ENCODE measurements around the gene PALM. TPM values are rescaled to one million over a fixed set of nuclear protein-coding genes. Genes with fewer than 3 reads are reported as not detected.

Gene PALM
- polyA plus RNA-seq, 1 donor (not counting 4 experiments of a cell fraction or from before 2014, with no cell fraction given): not detected

DNA sequence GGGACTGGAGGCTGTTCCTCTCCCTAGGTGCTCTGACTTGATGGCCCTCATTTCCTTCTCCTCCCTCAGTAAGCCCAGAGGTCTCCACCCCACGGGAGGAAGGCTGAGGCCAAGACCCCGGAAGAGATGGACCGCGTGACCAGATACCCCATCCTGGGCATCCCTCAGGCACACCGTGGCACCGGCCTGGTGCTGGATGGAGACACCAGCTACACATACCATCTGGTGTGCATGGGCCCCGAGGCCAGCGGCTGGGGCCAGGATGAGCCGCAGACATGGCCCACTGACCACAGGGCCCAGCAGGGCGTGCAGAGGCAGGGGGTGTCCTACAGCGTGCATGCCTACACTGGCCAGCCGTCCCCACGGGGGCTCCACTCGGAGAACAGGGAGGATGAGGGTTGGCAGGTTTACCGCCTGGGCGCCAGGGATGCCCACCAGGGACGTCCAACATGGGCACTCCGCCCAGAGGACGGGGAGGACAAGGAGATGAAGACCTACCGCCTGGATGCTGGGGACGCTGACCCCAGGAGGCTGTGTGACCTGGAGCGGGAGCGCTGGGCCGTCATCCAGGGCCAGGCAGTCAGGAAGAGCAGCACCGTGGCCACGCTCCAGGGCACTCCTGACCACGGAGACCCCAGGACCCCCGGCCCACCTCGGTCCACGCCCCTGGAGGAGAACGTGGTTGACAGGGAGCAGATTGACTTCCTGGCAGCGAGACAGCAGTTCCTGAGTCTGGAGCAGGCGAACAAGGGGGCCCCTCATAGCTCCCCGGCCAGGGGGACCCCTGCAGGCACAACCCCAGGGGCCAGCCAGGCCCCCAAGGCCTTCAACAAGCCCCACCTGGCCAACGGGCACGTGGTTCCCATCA is 48.3 kb downstream of the PALM start:
- no peak overlapping the region for H3K4me2 ChIP-seq (ENCODE audit: control insufficient read depth, extremely low read depth, insufficient read depth, low read depth, low read length)
- FAIRE-seq: no peak
- H3K27ac ChIP-seq (ENCODE audit: control insufficient read depth, insufficient read depth, low read length): no peak overlapping the region
- no peaks in the 10 kb centered on the region for H3K9me1 ChIP-seq (ENCODE audit: control insufficient read depth, extremely low read depth, insufficient read depth, low read length)
- H3K4me3 ChIP-seq (ENCODE audit: control insufficient read depth in 2 of 3, extremely low read depth in 1 of 3, insufficient read depth in 2 of 3, low read depth in 1 of 3, low read length in 3 of 3): no peak overlapping the region
- dilution Hi-C loops (cut with MboI; ENCODE audit: extremely low pct_ligation_motif_present, low sequenced_read_pairs): no loop called here
- peaks cover 20% of the 10 kb centered on the region for H3K79me2 ChIP-seq (ENCODE audit: control insufficient read depth, insufficient read depth, low read length)
- TF ChIP-seq, protein P1, sequence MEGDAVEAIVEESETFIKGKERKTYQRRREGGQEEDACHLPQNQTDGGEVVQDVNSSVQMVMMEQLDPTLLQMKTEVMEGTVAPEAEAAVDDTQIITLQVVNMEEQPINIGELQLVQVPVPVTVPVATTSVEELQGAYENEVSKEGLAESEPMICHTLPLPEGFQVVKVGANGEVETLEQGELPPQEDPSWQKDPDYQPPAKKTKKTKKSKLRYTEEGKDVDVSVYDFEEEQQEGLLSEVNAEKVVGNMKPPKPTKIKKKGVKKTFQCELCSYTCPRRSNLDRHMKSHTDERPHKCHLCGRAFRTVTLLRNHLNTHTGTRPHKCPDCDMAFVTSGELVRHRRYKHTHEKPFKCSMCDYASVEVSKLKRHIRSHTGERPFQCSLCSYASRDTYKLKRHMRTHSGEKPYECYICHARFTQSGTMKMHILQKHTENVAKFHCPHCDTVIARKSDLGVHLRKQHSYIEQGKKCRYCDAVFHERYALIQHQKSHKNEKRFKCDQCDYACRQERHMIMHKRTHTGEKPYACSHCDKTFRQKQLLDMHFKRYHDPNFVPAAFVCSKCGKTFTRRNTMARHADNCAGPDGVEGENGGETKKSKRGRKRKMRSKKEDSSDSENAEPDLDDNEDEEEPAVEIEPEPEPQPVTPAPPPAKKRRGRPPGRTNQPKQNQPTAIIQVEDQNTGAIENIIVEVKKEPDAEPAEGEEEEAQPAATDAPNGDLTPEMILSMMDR (optimal IDR thresholded peaks at IDR 0.05 in 1 of 3, IDR thresholded peaks at IDR 0.05 in 1 of 3, conservative IDR thresholded peaks at IDR 0.05 in 1 of 3; ENCODE audit: extremely low read depth in 1 of 3, insufficient read depth in 2 of 3, low read length in 3 of 3): no peak
- TF ChIP-seq EZH2 (IDR thresholded peaks at IDR 0.05; ENCODE audit: low read length): no peak
- H4K20me1 ChIP-seq (ENCODE audit: control insufficient read depth, extremely low read depth, insufficient read depth, low read length): peaks cover 4% of the 10 kb centered on the region
- no peak overlapping the region for H2AFZ ChIP-seq (ENCODE audit: control insufficient read depth, low read length)
- H3K36me3 ChIP-seq (ENCODE audit: control insufficient read depth in 2 of 2, extremely low read depth in 1 of 2, insufficient read depth in 2 of 2, low read length in 2 of 2): peaks cover 17 to 32% of the 10 kb centered on the region in 2 experiments
- DNase-seq (ENCODE audit: low read depth, low spot score): no peak
- peaks cover under 1% of the 10 kb centered on the region for H3K4me1 ChIP-seq (ENCODE audit: control insufficient read depth, extremely low read depth, insufficient read depth, low read length)
- no peak overlapping the region for H3K9ac ChIP-seq (ENCODE audit: control insufficient read depth, extremely low read depth, insufficient read depth, low read length)
- H3K9me3 ChIP-seq (ENCODE audit: control insufficient read depth, low read depth, low read length): no peaks in the 10 kb centered on the region
- no peaks in the 10 kb centered on the region for H3K27me3 ChIP-seq (ENCODE audit: control insufficient read depth, extremely low read depth, insufficient read depth, low read length)

DNA sequence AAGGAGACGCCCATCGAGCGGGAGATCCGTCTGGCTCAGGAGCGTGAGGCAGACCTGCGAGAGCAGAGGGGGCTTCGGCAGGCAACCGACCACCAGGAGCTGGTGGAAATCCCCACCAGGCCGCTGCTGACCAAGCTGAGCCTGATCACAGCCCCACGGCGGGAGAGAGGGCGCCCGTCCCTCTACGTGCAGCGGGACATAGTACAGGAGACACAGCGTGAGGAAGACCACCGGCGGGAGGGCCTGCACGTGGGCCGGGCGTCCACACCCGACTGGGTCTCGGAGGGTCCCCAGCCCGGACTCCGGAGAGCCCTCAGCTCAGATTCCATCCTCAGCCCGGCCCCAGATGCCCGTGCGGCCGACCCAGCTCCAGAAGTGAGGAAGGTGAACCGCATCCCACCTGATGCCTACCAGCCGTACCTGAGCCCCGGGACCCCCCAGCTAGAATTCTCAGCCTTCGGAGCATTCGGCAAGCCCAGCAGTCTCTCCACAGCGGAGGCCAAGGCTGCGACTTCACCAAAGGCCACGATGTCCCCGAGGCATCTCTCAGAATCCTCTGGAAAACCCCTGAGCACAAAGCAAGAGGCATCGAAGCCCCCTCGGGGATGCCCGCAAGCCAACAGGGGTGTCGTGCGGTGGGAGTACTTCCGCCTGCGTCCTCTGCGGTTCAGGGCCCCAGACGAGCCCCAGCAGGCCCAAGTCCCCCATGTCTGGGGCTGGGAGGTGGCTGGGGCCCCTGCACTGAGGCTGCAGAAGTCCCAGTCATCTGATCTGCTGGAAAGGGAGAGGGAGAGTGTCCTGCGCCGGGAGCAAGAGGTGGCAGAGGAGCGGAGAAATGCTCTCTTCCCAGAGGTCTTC is 49.3 kb downstream of the PALM start:
- FAIRE-seq: no peak
- H3K27ac ChIP-seq (ENCODE audit: control insufficient read depth, insufficient read depth, low read length): no peak overlapping the region
- no peak overlapping the region for H2AFZ ChIP-seq (ENCODE audit: control insufficient read depth, low read length)
- H3K9me1 ChIP-seq (ENCODE audit: control insufficient read depth, extremely low read depth, insufficient read depth, low read length): no peaks in the 10 kb centered on the region
- H3K9ac ChIP-seq (ENCODE audit: control insufficient read depth, extremely low read depth, insufficient read depth, low read length): no peak overlapping the region
- no peak overlapping the region for H3K4me2 ChIP-seq (ENCODE audit: control insufficient read depth, extremely low read depth, insufficient read depth, low read depth, low read length)
- no peaks in the 10 kb centered on the region for H3K4me1 ChIP-seq (ENCODE audit: control insufficient read depth, extremely low read depth, insufficient read depth, low read length)
- H4K20me1 ChIP-seq (ENCODE audit: control insufficient read depth, extremely low read depth, insufficient read depth, low read length): peaks cover 4% of the 10 kb centered on the region
- no peaks in the 10 kb centered on the region for H3K9me3 ChIP-seq (ENCODE audit: control insufficient read depth, low read depth, low read length)
- H3K4me3 ChIP-seq (ENCODE audit: control insufficient read depth in 2 of 3, extremely low read depth in 1 of 3, insufficient read depth in 2 of 3, low read depth in 1 of 3, low read length in 3 of 3): no peak overlapping the region
- dilution Hi-C loops (cut with MboI; ENCODE audit: extremely low pct_ligation_motif_present, low sequenced_read_pairs): no loop called here
- peaks cover 16% of the 10 kb centered on the region for H3K79me2 ChIP-seq (ENCODE audit: control insufficient read depth, insufficient read depth, low read length)
- DNase-seq (ENCODE audit: low read depth, low spot score): no peak
- TF ChIP-seq, protein P1 (optimal IDR thresholded peaks at IDR 0.05 in 1 of 3, IDR thresholded peaks at IDR 0.05 in 1 of 3, conservative IDR thresholded peaks at IDR 0.05 in 1 of 3; ENCODE audit: extremely low read depth in 1 of 3, insufficient read depth in 2 of 3, low read length in 3 of 3): no peak
- no peak for TF ChIP-seq EZH2 (IDR thresholded peaks at IDR 0.05; ENCODE audit: low read length)
- peaks cover 17 to 32% of the 10 kb centered on the region in 2 experiments for H3K36me3 ChIP-seq (ENCODE audit: control insufficient read depth in 2 of 2, extremely low read depth in 1 of 2, insufficient read depth in 2 of 2, low read length in 2 of 2)
- H3K27me3 ChIP-seq (ENCODE audit: control insufficient read depth, extremely low read depth, insufficient read depth, low read length): no peaks in the 10 kb centered on the region
